ENCODE data around the gene OTOG.

The OTOG gene

DNA sequence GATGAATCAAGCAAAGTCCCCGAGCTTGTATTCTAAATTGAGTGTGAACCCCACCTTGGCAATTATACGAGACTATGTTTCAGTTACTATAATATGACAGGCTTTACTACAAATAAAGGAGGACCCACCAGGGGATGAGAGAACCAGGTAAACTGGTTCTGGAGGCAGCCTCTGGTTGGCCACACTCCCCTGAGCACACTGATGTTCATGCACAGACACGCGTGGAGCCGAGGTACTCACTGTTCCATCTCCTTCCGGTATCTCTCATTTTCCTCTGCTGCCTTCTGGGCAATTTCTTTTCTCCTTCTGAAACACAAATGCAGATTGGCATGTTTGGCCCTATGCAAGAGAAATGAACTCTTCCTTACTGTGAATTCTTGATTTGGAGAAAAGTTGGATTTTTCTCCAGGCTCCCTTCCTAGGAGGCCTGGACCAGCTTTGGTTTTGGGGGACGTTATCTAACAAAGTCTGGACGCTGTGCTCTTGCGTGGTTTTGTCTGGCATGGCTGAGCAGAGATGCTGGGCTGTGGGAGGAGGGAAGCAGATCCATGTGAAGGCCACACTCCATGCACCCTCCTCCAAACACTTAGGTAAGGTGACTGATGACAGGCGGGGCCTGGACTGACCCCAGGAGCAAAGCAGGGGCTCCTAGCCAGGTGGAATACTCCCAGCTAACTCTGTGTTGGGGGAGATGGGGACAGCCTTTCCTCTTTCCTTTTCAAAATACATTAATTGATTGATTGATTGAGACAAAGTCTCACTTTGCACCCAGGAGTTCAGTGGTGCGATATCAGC is 25.8 kb upstream of the OTOG start:
- DNase-seq = no peak

DNA sequence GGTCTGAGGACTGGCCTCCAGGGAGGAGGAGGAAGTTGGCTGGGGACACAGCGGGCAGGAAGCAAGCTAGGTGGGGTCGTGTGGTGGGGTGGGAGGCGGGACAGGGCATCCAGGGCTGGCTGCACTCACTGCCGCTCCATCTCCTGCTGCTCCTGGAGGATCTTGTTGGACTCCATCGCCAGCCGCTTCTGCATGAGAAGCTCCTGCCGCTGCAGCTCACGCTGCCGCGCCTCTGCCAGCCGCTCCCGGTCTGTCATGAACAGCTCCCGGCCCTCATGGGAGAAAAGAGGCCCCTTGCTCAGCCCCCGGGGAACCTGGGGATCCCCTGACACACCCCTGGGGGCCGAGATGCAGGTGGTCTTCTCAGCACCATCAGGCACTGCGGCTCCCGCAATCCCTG is 24.4 kb upstream of the OTOG start:
- DNase-seq = no peak

DNA sequence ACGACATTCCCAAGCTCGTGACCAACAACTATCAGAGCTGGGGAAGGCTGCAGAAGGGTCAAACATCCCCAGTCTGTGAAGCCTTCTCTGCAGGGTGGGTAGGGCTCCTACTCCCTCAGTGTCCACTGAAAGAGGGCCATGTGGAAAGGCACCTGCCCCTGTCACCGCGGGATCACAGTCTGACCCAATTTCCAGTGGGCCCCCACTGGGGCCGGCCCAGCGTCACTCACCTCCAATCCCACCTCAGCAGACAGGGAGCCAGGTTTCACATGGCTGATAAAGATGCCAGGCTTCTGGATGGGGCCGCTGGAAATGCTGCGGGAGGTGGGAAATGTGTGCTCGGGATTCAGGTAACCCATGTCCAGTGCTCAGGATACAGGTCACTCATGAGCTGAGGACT is 22.8 kb upstream of the OTOG start:
- DNase-seq = no peak

GRCh38 chr11:17525570-17525969 is 21.5 kb upstream of the OTOG start:
- no peak for DNase-seq

- no peak for DNase-seq
These were observed 20.7 kb upstream of the OTOG start for GRCh38 chr11:17526326-17526725.

DNA sequence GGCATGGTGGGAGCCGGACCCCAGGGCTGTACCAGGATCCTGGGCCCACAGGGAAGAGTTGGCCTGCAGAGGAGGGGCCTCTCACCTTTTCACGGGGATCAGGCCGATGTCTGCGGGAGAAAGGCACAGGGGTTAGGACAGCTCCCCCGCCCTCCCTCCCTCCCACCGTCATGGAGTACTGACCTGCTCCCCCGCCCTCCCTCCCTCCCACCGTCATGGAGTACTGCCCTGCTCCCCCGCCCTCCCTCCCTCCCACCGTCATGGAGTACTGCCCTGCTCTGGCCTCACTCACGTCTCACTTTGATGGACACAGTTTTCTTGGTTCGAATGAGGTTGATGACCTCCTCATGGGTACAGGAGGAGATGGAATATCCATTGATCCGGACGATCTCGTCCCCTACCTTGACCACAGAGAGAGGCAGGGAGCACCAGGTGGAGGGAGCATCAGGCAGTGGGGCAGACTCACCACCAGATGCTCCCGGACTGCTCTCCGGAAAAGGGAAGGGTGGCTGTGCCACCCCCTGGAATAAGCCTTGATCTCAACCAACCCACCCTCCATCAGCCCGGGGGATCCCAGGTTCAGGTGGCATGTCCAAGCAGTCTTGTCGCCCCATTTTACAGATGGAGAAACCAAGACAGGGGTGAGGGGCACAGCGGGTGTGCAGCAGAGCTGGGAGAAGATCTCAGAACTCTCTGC is 20.0 kb upstream of the OTOG start:
- DNase-seq = no peak

GRCh38 chr11:17527628-17527995 is 19.4 kb upstream of the OTOG start:
- no peak for DNase-seq

- peak; percentile 50 for DNase-seq
These were observed 18.8 kb upstream of the OTOG start for GRCh38 chr11:17528181-17528691.

DNA sequence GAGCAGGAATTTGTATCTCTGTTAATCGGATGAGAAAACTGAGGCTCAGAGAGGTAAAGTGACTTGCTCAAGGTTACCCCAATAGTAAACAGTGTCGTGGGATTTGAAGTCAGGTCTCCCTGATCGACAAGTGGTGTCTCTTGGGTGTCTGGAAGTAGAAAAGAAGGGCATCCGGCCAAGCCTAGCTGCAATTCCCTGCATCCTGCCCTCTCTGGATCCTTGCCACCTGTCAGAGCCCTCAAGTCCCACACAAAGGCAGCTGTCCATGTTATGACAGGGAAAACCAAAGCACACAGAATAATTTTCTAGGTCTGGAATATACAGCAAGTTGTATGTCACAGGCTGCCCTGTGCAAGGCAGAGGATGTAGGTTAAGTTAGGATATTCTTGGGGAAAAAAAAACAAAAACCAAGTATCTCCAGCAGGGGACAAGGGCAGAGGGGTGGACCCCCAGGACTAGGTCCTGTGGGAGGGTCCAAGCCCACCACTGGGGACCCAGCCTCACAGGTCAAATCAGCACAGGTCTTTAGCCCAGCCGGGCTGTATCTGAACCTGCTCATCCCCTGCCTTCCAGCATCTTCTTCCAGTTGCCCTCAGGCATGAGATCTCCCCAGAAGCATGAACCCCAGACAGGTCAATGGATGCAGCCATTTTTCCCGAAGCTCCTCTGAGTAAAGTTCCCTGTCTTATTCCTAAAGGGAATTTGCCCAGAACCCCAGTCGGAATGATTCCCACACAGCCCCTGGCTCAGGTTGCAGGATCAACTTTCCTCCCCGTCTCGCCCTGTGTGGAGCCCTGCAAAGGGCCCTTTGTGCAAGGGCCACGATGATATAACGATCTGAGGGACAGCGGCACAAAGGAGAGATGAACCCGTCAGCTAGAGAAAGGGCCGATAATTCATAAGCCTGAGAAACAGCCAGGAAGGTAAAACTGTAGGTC is 17.9 kb upstream of the OTOG start:
- no peak for DNase-seq

- DNase-seq = no peak
These were observed 17.2 kb upstream of the OTOG start for GRCh38 chr11:17529844-17530185.

- no peak for DNase-seq
These were observed 15.9 kb upstream of the OTOG start for GRCh38 chr11:17531071-17531600.

DNA sequence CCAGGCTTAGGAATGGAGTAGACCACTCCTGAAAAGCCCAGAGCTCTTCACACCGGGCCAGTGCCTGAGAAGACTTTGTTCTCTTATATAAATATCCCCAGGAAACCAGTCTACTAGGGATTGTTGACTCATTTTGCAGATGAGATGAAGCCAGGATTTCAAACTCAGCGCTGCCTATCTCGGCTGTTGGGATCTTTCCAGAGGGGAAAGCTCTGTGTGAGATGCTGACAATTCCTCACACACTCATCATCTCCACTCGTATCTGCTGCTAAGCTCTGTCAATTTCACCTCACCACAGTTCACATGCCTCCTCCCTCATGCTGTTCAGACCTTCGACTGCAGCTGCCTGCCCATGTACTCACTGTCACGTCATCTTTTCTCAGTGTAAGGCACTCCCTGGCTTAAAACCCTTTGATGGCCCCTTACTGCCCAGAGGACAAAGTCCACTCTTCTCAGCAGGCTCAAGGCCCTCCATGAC is 15.4 kb upstream of the OTOG start:
- no peak for DNase-seq

- no peak for DNase-seq
These were observed 14.3 kb upstream of the OTOG start for GRCh38 chr11:17532784-17533183.

GRCh38 chr11:17533341-17533740 is 13.7 kb upstream of the OTOG start:
- no peak for DNase-seq

GRCh38 chr11:17533778-17534415 is 13.2 kb upstream of the OTOG start:
- no peak for DNase-seq

DNA sequence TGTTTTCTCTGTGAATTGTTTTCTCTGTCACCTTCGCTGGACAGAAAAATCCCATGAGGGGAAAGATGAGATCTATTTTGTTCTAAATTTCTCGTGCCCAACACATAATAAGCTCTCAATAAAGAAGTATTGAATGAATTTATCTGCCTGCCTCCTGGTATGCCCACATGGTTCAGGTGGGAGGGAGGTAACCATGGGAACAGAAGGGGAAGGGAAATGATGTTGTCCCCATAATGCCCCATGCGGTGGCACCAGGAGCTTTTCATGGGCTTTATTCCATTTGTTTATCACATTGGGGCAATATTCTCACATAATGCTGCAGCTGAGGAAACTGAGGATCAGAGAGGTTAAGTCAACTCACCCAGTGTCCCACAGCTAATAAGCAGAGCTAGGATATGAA is 11.6 kb upstream of the OTOG start:
- no peak for DNase-seq

DNA sequence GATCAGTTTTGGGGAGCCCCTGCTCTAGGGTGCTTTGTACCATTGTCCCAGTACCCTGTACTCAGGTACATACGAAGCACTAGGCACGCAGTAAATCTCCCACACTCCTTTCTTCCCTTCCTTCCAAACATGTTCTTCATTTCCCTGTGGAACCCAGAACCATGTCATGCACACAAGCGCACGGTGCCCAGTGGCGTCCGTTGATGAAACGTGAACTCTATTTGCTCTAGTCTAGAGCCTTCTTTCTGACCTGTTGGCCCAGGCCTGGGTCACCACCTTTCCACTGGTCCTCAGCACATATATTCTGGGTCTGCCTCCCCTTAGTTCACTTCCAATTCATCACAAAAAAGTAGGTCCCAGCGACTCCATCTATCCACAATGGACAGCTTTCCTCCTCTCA is 9.8 kb upstream of the OTOG start:
- no peak for DNase-seq

- no peak for DNase-seq
These were observed 9.0 kb upstream of the OTOG start for GRCh38 chr11:17538054-17538453.

DNA sequence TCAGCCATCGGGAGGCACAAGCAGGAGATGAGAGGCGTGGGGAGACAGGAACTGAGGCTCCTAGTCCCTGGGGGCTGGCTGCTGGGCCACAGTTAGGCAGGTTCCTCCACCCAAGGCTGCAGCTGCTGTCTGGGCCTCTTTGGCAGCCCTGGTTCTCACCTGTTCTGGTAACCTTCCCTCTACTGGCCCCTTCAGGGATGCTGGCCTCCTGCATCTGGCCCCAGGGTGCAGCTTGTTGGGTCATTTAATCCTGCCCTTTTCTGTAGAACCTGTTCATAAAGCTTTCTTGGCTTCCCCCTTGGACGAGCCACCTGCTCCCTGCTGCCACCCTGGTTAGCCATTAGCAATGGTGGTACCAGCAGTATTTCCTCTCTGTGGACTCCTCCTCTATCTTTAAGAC is 8.3 kb upstream of the OTOG start:
- DNase-seq = no peak

GRCh38 chr11:17540807-17541206 is 6.3 kb upstream of the OTOG start:
- DNase-seq = no peak

- no peak for DNase-seq
These were observed 5.7 kb upstream of the OTOG start for GRCh38 chr11:17541330-17541885.

GRCh38 chr11:17542249-17542648 is 4.8 kb upstream of the OTOG start:
- no peak for DNase-seq

All from CD4-positive, alpha-beta T cell treated with Interleukin-17A for 4 hours (primary cell).